Mucosa of rectum (tissue), 2 donors: Measurements from ENCODE around the gene UBE2S.

Experiments
- H3K27ac ChIP-seq, 2 donors: one replicate each; pipeline ENCODE4 v1.7.0; 2013; ENCODE audit warnings: inconsistent platforms in 2 of 2, low read depth in 2 of 2, low read length in 2 of 2
- H3K27me3 ChIP-seq, 2 donors: one replicate each; pipeline ENCODE4 v1.7.0; 2013; ENCODE audit warnings: low read length in 2 of 2; ENCODE audit not compliant: control insufficient read depth in 2 of 2, insufficient read depth in 2 of 2
- H3K36me3 ChIP-seq, 2 donors: one replicate each; pipeline ENCODE4 v1.7.0; 2013; ENCODE audit warnings: low read length in 2 of 2; ENCODE audit not compliant: control insufficient read depth in 2 of 2, insufficient read depth in 2 of 2
- H3K4me1 ChIP-seq, 2 donors: one replicate each; pipeline ENCODE4 v1.7.0; 2013; ENCODE audit warnings: low read length in 2 of 2, mild to moderate bottlenecking in 1 of 2; ENCODE audit not compliant: control insufficient read depth in 2 of 2, insufficient read depth in 2 of 2
- H3K4me3 ChIP-seq, 2 donors: one replicate each; pipeline ENCODE4 v1.7.0; 2013; ENCODE audit warnings: low read length in 2 of 2
- H3K9ac ChIP-seq, 2 donors: one replicate each; pipeline ENCODE4 v1.7.0; 2013; ENCODE audit warnings: low read length in 2 of 2, low read depth in 1 of 2, mild to moderate bottlenecking in 1 of 2
- H3K9me3 ChIP-seq, 2 donors: one replicate each; pipeline ENCODE4 v1.7.0; 2013; ENCODE audit warnings: low read length in 2 of 2; ENCODE audit not compliant: control insufficient read depth in 2 of 2
- donor health status: healthy.
- donor health status: Normal muscosa, but diverticular disease.

The UBE2S gene

DNA sequence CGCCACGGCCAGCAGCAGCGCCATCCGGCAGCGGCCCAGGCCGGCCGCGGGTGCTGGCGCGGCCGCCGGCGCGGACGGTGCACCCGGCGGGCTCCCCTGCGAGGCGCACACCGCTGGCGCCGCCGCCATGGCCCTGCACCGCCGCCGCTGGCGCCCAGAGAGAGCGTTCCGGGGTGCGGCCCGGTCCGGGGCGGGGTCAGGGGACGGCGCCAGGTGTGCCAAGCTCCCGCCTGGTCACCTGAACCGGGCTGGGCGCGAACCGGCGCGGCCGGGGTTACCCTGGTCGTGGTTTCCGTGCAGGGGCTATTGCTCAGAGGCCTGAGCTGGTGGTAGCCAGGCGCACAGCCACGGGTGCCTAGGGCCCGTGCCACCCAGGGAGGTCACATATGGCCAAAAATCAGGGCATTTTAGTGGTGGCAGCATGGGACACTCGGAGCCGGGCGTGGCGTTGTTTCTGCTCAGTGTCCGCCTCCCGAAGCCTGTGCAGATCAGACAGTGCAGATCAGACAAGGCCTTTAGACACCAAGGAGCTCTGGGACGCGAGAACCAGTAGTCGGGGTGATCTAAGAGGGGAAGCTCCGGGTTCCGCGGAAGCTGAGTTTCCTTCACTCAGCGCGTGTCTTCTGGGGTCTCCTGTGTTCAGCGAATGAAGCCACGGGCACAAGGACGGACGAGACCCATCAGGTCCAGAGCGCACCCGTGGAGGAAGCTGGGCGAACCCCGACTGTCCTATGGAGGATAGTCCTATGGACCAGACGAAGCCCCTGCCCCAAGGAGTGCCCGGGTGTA is 23.3 kb downstream of the UBE2S start, which contains the start of gene TMEM238:
Gene TMEM238, minus strand, starts transcription at position 162 of the 789 bp plus-strand sequence. Its CDS starts 33 bp downstream, at position 129.
- Histone ChIP-seq H3K9me3 (no peaks in the 10 kb centered on the region), H3K9ac (peak within 1 kb of the TSS; percentile 96 to 97), H3K27me3 (no peaks in the 10 kb centered on the region), H3K36me3 (peaks cover 23 to 24% of the 10 kb centered on the region in 2 donors), H3K4me1 (peaks cover 42 to 44% of the 10 kb centered on the region in 2 donors), H3K27ac (peak within 1 kb of the TSS; percentile 95 to 96), H3K4me3 (peak within 1 kb of the TSS; percentile 99)

DNA sequence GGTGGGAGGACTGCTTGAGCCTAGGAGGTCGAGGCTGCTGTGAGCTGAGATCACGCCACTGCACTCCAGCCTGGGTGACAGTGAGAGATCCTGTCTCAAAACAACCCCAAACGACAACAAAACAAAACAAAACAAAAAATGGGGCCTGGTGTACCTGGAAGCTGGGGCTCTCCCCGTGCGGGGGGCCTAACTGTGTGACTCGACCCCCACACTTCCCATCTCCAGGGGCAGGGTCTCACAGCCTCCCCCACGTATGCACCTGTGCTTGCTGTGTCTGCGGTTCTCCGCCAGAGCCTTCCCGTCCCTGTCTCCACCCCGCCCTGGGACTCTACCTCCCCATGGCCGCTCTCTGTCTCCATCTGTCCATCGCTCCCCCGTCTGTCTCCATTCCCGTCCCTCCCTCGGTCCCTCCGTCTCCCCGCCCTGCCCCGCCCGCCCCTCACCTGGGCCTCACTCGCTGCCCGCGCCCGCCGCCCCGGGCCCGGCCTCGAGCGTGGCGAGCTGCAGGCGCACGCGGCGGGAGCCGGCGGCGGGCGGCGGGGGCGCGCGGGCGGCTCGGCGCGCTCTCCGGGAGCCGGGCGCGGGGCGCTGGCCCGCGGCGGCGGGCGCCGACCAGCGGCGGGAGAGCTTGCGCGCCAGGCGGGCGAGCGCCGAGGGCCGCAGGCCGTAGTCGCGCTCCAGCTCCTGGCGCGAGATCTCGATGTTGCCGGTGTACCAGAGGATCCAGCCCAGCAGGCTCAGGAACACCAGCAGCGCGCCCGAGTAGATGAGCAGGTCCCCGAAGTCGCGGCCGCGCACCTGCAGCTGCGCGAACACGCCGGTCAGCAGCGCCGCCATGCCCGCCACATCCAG is 24.1 kb downstream of the UBE2S start:
- Histone ChIP-seq H3K9ac (peak overlapping the region; percentile 60 to 97), H3K27me3 (no peaks in the 10 kb centered on the region), H3K4me3 (peak overlapping the region; percentile 99), H3K27ac (peak overlapping the region; percentile 95 to 96), H3K36me3 (peaks cover 16 to 19% of the 10 kb centered on the region in 2 donors), H3K9me3 (no peaks in the 10 kb centered on the region), H3K4me1 (peaks cover 40 to 42% of the 10 kb centered on the region in 2 donors)

DNA sequence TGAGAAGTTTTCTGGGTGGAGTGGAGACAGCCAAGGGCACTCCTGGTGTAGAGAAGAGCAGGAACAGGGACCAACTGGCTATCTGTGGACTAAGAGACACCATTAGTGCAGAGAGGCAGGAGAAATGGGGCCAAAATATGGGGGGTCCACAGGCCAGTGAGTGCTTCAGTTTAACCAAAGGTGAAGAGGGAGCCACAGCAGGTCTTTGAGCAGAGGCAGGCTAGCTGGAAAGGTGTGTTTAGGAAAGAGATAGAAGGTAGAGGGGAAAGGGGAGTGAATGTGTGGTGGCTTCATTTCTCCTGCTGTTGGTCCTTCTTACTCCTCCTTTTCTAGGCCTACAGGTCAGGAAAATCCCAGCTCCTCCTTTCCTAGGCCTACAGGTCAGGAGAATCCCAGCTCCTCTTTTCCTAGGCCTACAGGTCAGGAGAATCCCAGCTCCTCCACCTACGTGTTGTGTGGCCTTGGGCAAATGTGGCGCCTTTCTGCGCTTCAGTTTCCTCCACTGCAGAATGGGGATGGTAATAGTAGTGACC is 25.0 kb downstream of the UBE2S start:
- Histone ChIP-seq H3K9ac (no peak overlapping the region), H3K4me3 (peak overlapping the region in 1 of 2 donors; percentile 67), H3K27me3 (no peaks in the 10 kb centered on the region), H3K9me3 (no peaks in the 10 kb centered on the region), H3K27ac (no peak overlapping the region), H3K36me3 (peaks cover 7 to 10% of the 10 kb centered on the region in 2 donors), H3K4me1 (peaks cover 31 to 33% of the 10 kb centered on the region in 2 donors)

DNA sequence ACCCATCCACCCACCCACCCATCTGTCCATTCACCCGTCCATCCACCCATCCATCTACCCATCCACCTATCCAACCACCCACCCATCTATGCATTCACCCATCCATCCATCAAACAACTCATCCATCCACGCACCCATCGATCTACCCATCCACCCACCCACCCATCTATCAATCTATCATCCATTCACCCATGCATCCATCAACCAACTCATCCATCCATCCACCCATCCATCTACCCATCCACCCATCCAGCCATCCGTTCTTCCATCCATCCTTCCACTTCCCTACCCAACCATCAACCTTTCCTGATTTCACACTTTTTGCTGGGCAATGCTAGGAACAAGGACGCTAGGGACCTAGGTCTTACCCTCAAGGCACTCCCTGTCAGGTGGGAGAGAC is 25.6 kb downstream of the UBE2S start:
- H3K27ac ChIP-seq = no peak overlapping the region
- H3K36me3 ChIP-seq = peaks cover 2 to 4% of the 10 kb centered on the region in 2 donors
- no peaks in the 10 kb centered on the region for H3K9me3 ChIP-seq
- H3K9ac ChIP-seq = no peak overlapping the region
- H3K4me3 ChIP-seq = no peak overlapping the region
- H3K4me1 ChIP-seq = peaks cover 25 to 27% of the 10 kb centered on the region in 2 donors
- H3K27me3 ChIP-seq = no peaks in the 10 kb centered on the region

DNA sequence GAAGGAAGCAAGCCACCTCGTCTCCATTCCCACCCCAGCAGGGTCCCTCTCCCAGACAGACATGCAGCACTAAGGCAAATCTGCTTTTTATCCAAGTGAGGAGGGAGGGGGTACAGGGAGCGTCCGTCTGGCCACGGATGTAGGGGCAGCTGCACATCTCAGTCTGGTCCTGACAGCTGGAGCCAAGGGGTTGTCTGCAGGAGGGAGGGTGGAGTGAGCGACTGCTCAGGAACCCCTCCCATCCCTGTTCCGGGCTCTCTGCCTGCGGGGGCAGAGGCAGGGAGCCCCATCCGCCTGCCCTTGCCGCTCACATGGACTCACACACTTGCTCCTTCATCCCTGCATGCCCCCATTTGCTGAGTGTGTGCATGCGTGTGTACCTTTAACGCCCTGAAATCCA is 28.4 kb downstream of the UBE2S start:
- peaks cover 8 to 9% of the 10 kb centered on the region in 2 donors for H3K4me1 ChIP-seq
- no peaks in the 10 kb centered on the region for H3K27me3 ChIP-seq
- H3K4me3 ChIP-seq = no peak overlapping the region
- no peak overlapping the region for H3K9ac ChIP-seq
- peaks cover 0 to 2% of the 10 kb centered on the region in 2 donors for H3K36me3 ChIP-seq
- no peaks in the 10 kb centered on the region for H3K9me3 ChIP-seq
- no peak overlapping the region for H3K27ac ChIP-seq

DNA sequence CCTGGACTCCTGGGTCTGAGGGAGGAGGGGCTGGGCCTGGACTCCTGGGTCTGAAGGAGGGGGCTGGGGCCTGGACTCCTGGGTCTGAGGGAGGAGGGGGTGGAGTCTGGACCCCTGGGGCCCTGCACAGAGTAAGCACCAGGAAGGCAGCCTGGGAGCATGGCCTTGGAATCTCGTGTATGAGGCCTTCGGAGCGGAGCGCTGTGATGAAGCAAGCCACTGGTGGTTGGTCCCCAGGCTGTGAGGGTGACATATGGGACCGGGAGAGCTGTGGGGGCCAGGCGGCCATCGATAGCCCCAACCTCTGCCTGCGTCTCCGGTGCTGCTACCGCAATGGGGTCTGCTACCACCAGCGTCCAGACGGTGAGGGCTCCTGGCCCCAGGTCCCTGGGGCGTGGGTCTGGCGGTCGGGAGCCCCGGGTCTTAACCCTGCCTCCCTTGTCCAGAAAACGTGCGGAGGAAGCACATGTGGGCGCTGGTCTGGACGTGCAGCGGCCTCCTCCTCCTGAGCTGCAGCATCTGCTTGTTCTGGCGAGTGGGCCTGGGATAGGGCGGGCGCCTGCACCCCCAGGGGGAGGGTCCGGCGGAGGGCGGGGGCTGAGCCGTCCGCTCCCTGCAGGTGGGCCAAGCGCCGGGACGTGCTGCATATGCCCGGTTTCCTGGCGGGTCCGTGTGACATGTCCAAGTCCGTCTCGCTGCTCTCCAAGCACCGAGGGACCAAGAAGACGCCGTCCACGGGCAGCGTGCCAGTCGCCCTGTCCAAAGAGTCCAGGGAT is 30.0 kb downstream of the UBE2S start:
- H3K9ac ChIP-seq = no peak overlapping the region
- no peaks in the 10 kb centered on the region for H3K9me3 ChIP-seq
- H3K27ac ChIP-seq = no peak overlapping the region
- H3K4me1 ChIP-seq = no peaks in the 10 kb centered on the region
- H3K4me3 ChIP-seq = no peak overlapping the region
- H3K36me3 ChIP-seq = peaks cover 0 to 2% of the 10 kb centered on the region in 2 donors
- H3K27me3 ChIP-seq = peaks cover 1 to 2% of the 10 kb centered on the region in 2 donors

DNA sequence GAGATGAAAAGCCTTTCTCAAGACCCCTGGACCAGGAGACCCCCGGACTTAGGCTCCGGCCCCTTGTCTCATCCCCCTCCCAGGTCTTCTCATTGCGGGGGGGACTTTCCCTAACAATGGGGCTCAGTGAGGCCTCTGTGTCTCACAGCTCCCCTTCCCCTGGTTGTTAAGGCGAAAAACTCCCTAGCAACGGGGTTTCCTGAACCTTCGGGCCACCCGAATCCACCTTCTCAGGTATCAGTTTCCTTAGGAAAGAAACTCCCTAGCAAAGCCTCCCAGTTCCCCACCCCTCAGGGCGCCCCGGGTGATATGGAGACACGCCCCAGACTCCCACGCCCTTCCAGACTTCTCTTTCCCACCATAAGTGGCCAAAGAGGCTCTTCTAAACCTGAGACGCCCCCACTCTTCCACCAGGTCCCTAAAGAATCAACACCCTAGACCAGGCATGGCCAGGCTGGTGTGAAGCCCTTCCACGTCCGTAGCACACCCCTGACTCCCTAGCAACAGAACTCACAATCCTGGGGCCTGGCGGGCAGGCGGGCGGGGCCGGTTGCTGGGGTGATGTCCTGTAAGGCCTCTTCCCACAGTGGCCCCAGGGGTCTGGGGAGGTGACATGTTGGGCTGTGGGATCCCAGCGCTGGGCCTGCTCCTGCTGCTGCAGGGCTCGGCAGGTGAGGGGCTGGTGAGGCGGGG is 31.2 kb downstream of the UBE2S start, which contains the start of gene TMEM190:
Gene TMEM190, plus strand, starts transcription at position 586 of the 693 bp plus-strand sequence. Its CDS starts 28 bp downstream, at position 614.
- no peak within 1 kb of the TSS for H3K9ac ChIP-seq
- peaks cover 9 to 10% of the 10 kb centered on the region in 2 donors for H3K27me3 ChIP-seq
- no peak within 1 kb of the TSS for H3K27ac ChIP-seq
- H3K9me3 ChIP-seq = no peaks in the 10 kb centered on the region
- no peaks in the 10 kb centered on the region for H3K4me1 ChIP-seq
- H3K36me3 ChIP-seq = peaks cover 0 to 2% of the 10 kb centered on the region in 2 donors
- no peak within 1 kb of the TSS for H3K4me3 ChIP-seq

DNA sequence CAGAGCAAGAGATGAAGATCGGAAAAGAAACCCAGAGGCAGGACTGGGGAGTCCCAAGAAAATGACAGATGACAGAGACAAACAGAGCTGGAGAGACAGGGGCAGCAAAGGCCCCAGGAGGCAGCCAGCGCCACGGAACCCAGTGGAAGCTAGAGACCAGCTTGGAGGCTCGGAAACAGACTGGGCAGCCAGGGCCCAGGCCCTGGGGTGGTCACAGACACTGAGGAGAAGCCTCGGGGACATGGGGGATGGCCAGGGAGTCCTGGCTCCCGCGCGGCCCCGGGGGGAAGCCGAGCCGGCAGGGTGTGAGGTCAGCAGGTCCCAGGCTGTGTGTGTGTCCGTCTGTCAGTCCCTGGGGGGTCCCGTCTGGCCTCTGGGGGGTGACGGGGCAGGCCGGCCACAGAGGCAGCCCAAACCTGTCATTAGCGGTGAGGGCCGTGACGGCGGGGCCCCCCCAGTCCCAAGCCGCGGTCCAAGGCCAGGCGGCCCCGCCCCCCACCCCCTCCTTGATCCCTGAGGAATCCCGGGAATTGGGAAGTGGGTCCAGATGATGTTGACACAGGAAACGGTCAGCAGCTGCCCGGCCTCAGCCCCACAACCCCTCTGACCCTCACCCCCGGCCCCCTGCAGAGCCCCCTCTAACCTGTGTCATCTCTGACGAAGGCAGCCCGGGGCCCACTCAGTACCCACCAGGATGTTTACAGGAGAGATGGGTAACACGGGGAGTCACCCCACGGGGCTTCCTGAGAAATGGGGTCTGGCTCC is 33.4 kb downstream of the UBE2S start:
- Histone ChIP-seq H3K27me3 (peaks cover 21 to 24% of the 10 kb centered on the region in 2 donors), H3K27ac (no peak overlapping the region), H3K9me3 (no peaks in the 10 kb centered on the region), H3K36me3 (peaks cover 0 to under 1% of the 10 kb centered on the region in 2 donors), H3K9ac (no peak overlapping the region), H3K4me1 (no peaks in the 10 kb centered on the region), H3K4me3 (no peak overlapping the region)
